ENCODE data around the gene CDH7.

CDH7 gene

DNA sequence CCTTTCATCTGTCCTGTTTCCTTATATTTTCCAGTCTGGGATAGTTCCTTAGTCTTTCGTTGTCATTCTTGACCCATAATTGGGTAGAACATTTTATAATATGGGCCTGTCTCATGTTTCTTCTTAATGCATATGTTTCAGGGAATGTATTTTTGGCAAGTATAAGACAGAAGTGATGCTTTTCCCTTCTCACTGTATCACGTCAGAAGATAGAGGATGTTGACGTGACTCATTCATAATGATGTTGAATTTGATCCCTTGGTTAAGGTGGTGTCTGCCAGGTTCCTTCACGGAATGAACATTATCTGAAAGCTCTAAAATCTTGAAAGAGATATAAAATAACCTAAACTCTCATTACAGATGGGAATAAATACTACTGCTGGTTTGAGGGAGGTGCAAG, 18.8 kb downstream of the CDH7 start:
- no peak for DNase-seq

DNA sequence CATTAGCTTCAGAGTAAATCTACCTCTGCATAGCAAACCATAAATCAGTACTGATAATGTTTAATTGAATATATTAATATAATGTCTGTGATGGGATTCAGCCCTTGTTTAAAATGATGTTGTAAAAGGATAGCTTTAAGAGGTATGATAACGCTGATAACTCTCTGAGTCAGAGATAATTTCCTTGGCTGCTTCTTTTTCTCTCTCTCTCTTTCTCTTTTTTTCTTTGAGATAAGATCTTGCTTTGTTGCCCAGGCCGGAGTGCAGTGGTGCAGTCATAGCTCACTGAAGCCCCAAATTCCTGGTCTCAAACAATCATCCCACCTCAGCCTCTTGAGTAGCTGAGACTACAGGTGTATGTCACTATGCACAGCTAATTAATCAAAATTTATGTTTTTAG, 35.7 kb downstream of the CDH7 start:
- DNase-seq: no peak

DNA sequence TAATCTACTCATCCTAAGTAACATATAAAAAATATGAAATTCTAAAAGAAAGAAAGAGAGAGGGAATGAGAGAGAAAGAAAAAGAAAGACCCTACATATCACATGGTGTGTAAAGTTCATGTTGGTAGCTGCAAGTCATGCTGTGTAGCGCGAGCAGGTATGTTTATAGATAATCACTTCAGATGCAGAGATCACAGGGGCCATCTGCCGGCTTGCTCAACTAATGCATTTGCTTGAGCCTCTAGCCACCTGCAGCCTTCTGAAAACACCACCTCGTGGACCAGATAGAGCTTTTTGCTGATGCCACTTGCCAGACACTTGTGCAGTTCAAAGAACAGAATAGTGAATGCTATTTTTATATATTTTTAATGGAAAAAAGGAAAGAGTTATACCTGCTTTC, 37.6 kb downstream of the CDH7 start:
- no peak for DNase-seq

DNA sequence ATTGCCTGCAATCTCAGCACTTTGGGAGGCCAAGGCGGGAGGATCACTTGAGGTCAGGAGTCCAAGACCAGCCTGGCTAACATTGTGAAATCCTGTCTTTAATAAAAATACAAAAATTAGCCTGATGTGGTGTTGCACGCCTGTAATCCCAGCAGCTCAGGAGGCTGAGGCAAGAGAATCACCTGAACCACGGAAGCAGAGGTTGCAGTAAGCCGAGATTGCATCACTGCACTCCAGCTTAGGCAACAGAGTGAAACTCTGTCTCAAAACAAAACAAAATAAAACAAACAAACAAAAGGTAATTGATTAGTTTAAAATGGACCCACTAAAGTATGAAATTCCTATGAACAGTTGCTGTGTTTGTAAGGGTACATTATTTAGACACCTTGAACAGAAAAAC, 39.8 kb downstream of the CDH7 start:
- no peak for DNase-seq

DNA sequence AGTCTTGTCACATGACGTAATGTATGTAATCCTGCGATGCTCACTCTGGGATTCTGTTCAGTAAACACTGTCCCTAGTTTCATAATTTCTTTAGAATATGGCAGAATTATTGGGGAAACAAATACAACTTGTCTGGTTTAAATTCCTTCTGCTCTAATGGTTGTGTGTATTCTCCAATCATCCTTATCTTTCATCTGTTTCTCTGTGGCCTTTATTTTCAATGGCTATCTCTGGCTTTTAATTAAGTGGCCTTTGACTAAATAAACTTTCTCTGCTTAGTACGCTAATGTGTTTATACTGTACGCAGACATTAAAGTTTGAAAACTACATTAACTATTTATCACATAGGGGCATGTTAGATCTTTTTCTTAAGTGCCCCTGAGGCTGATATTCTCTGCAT, 40.9 kb downstream of the CDH7 start:
- no peak for DNase-seq

DNA sequence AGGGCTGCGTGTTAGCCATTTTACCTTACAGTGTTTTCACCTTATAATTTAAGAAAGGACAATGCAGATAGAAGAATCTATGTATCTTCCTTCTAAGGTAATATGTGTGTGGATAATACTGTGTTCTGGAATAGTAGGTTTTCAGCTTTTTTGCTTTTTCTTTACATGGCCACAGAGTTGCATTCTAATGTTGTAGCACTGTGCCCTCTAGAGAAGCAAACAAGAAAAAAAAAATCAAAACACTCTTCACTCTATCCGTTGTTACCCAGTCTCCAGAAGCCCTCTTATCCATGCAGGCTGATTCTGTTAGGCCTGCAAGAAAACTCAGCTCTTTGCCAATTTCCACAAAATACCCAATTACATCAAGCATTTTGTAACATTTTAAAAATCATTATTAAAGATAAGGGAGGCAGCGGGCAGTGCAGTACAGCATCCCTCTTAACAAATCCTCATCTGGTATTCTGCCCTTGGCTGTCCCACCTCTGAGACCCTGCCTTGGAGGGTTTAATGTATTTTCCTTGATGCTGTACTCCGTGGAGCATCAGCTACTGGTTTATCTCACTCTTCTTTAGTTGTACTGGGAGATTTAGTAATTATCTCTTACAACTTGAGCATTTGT, 41.8 kb downstream of the CDH7 start:
- DNase-seq: no peak

DNA sequence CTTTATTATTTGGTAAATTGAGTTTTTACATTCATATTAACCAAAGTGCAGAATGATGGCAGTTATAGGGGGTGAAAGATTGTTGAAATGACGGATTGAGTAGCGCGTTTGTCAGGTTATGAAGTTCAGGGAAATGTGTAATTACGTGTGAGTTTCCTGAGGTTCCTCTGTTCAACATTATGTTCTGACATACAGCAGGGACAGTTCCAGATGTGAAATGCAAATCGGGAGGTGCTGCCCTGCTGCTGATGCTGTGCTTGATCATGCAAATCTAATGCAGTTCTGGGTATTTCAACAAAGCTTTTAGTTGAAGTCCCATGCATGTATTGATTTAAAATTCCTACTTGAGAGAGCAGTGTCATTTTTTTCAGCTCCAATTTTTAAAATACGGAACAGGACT, 57.9 kb downstream of the CDH7 start:
- DNase-seq: no peak

DNA sequence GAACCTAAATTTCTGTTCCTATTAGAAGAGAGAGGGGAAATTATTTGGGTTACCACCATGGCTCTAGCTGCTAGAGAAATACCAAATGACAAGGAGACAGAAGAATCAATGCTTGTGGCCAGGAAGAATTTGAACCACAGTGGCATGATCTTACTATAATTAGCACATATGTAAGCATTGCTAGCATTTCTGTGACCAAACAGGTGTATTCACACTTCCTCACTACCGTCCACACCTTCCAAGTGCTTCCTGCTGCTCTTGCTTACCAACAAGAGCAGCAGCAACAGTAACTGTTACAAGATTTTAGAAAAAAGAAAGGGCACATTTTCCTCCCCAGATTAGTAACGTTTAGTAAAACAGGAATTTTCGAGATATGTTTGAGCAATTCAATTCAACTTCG, 60.5 kb downstream of the CDH7 start:
- DNase-seq: no peak

DNA sequence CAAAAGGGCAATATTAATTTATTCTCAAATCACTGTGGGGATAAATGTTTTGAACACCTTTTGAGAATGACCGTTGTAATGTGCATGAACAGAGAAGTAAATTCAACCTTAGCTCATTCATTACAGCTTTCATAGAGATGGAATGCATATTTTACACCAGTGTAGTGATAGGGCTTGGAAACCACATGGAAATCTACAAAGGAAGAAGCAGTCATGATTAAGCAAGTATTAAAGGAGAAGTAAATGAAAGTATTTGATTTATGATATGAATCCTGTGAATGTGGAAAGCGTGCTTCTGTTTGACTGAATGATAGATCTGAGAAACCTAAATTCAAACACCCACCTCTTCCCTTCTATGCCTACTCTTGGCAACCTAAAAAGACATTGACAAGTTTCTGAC, 64.7 kb downstream of the CDH7 start:
- no peak for DNase-seq

DNA sequence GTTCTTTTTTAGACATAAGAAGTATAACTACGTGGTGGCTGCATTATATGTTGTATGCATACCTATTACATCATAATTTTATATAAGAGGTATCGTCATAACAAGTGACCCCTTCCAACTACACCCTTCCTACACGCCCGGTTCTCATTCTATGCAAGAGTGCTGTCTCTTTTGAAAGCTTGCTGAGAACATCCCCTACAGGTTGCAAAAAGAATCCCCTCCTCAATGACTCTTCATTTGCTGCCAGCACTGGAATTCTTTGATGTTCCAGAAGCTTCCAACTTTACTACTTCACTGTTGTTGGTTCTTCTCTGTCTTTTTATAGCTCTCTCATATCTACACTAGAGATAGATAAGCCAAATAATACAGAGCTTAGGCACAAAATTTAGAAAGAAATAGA, 66.4 kb downstream of the CDH7 start:
- DNase-seq: no peak

DNA sequence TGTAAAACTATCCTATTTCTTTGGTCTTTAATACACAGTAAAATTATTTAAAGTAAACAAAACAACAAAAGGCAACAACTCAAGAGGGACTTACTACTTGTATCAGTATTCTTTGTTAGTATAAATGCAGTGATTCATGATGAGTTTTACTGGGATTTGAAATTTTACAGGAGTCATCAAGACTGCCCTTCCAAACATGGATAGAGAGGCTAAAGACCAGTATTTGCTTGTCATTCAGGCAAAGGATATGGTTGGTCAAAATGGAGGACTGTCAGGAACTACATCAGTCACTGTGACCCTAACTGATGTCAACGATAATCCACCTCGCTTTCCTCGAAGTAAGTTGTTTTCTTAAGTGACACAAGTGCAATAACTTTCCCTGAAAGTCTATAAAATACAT, 71.1 kb downstream of the CDH7 start:
- no peak for DNase-seq

DNA sequence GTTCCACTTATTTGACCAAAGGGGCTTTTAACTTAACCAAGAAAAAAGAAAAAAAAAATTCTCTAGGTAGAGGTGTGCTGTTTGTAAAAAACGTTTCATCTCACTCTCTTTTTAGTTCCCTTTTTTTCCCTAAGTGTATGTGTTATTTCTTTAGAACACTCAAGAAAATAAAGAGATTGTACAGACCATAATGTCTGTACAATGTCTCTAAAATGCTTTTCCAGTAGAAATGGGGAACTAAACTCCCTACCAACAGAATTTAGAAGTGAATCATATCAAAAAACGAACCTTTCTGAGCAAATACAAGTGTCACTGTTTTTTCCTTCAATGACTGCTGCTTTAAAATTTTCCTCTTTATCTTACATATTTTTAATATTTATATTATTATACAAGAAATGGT, 72.0 kb downstream of the CDH7 start:
- DNase-seq: no peak

DNA sequence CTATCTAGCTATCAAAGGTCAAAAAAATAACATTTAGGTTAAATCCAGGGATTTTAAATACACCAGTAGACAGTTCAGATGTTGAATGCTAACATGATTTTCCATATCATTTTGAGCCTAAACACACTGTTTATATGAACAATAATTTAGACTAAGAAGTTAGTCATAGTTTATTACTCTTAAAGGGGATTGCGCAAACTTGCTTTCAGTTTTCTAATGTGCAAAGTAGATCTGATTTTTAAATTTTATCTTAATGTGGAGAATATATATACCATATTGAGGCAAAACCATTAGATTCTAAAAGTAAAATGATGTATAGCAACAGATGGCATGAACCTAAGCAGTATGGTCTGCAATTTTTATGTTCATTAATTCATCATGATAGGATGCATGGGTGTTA, 76.6 kb downstream of the CDH7 start:
- DNase-seq: no peak

DNA sequence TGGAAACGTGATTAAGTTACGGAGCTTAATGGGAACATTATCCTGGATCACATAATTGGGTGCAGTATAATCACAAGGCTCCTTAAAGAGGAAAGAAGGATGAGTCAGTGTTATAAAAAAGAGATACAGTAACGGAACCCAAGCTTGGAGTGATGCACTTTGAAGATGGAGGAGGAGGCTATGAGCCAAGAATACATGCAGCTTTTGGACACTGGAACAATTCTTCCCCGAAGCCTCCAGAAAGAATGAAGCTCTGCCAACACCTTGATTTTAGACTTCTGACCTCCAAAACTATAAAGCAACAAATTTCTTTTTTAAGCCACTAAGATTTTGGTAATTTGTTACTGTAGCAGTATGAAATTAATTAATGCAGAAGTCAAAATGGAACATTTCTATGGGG, 85.1 kb downstream of the CDH7 start:
- DNase-seq: no peak

DNA sequence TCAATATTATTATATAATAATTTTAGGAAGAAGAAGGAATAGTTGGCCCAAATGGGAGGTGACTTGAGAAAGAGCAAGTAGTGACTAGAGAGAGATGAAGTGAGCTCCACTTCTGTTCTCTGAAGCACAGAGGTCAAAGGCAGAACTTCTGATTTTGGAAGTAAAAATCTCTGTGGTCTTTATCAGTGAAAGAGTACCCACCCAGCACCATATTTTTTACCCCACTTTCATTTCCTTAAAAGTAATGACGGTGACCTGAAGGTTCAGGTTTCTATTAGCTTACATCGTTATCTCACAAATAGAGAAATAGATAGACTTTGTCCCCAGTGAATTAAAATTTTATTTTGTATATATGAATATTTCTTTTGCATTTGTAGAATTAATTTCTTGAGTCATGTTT, 95.3 kb downstream of the CDH7 start:
- DNase-seq: no peak

DNA sequence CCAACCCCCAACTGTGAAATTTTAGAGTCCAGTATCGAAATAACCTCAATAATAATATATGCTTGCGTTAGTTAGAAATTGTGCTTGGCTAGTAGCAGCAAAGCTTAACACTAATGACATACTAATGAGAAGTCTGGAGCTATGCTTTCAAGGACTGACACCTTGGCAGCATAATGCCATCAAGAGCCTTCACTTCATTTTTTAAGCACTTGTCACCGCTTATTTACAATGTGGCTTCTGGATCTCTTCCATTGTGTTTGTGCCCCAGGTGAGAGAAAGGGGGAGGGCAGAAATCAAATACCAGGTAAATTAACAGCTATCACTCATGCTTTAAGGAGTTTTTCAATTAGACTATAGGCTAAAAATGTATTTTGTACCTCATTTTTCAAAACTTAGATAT, 101.5 kb downstream of the CDH7 start:
- DNase-seq: no peak

DNA sequence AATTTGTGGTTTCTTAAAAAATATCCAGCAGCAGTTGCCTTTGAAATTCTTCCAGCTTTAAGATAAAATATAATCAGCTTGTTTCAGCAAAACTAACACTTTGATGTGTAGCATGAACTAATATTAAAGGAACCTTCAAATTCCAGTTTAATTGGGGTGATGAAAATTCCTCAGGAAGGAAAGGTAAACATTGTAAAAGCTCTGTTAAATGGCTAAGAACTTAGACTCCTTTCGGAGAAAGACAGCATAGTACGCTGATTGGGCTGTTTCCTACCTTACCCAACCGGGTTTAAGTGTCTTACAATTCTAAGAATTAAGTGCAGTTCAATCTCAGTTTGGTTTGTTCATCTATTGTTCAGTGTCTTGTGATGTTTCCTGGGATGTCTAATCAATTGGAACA, 108.3 kb downstream of the CDH7 start:
- no peak for DNase-seq

DNA sequence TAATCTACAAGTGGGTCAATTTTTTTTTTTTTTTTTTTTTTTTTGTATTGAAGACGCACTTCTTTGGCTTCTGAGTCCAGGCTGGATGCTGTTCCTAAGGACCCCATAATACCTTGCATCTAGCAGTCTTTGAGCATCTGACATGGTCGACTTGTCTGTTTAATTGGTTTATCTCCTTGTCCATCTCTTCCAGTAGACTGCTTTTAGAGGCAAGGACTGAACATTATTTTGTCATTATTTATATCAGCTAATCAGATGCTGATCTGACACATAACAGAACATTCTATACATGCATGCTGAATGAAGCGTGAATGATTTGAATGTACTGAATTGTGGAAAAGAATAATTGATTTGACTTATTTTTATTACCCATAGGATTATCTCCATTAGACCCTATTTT, 118.7 kb downstream of the CDH7 start:
- DNase-seq: no peak

DNA sequence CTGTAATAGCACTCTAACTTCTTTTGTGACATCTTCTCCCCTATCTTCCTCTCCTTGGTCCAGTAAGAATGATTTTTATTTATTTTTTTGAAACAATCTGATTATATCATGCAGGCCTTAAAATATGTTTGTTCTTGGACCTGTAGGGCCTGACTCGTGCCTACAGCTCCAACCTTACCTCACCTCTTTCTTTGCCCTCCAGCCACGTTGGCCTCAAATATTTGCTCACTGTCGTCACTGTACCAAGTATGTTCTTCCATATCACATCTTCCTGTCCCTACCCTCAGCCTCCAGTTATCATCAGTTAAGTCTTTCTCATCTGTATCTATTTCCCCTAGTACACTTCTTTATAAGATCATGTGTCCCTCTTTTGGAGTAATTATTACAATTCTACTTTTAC, 125.5 kb downstream of the CDH7 start:
- no peak for DNase-seq

DNA sequence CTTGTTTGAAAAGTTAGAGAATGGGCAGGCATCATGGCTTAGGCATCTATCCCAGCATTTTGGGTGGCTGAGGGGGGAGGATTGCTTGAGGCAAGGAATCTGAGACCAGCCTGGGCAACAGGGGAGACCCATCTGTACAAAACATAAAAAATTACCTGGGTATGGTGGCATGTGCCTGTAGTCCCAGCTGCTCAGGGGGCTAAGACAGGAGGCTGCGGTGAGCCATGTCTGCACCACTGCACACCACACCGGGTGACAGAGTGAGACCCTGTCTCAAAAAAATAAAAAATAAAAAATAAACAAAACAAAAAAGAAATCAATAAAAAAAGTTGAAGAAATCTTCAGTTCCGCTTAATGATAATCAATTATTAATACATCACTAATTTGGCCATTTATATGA, 146.5 kb downstream of the CDH7 start:
- DNase-seq: no peak

DNA sequence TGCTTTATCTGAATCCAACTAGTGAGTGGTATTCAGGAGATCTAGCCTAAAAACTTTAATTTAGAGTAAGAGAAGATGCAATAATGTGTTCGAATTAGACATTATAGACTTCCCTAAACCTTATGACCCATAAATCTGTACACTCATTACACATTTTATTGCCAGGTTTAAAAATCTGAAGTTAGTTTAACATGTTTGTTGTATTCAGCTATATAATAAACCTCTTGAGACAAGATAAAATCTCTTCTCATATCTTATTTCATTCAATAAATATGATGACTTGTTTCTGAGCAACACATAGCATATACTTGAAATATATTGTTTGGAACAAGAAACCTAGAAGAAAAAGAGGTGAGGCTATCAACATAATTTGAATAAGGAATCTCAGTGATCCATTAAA, 150.7 kb downstream of the CDH7 start:
- DNase-seq: no peak

DNA sequence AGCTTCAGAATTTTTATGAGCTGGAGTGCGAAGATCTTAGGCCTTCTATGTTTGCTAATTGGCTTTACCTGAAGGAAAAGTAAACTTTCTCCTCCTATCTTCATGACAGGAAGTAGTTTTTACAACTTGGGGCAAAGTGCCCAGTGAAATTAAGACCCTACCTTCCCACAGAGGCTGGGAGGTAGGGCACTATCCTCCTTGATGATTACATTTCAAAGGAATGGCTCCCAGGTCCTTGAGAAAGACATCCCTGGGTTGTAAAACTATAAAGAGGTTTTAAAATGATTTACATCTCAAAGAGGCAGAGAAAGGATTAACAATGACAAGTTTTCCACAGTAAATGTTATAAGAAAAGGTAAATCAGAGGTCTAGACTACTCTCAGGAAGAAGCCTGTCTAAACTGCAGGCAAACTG, 155.8 kb downstream of the CDH7 start:
- no peak for DNase-seq

DNA sequence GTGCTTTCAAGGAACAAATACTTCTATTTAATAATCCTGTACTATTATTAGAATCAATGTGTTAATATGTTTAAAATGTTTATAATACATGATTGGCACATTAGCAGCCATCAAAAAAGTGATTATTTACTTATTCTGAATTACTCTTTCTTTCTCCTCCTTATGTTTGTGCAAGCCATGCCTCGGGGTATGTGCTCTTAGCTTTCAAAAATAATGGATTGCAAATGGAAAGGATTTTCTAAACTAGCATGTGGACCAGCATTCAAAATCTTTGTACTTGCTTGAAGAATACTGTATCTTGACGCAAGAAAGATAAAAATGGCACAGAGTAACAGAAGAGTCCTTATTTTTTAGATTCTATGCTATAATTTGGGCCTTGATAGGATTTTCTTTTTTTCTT, 156.5 kb downstream of the CDH7 start:
- DNase-seq: no peak

DNA sequence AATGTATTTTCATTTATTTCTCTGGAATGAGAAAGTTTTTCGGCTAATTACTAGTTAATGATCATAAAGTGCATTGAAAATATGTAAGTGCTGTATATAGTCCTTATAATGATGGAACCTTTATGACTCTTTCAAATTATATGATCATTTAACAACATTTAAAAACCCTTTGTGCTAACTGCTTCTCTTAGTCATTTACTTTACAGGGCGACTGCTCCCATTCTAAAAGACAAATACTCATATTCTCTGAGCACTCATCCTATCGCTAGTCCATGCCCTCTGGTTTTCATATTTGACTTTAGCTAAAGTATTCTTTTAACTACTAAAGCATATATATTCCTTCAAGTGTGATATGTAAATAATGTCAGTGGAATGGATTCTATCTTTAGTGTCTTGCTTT, 168.2 kb downstream of the CDH7 start:
- DNase-seq: no peak

DNA sequence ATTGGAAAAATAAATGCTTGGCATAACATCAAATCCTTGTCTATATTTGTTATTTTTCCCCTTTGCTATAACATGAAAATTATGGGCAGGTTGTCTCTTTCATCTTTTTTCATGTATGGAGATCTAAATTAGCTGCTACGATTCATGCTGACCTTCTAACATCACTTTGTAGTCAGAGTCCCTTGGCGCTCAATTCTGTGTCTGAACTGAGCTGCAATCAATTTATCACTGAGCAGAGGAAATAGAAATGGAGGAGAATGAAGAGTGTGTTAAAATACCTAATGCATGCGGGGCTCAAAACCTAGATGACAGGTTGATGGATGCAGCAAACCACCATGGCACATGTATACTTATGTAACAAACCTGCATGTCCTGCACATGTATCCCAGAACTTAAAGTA, 168.9 kb downstream of the CDH7 start:
- DNase-seq: no peak

DNA sequence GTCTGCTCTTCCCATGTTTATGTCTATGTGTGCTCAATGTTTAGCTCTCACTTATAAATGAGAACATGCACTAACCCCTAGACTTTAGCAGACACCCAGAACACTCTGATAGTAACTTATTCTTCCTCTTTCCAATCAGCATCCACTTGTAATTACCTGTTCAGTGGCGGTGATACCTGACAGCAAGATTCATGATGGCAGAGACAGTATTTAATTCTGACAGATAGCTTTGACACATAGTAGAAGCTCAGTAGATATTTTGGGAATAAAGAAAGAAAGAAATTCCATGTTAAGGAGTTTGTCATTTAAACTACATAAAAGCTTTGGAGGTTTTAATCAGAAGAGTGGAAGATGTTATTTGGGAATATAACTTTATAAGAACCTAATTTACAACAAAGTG, 171.3 kb downstream of the CDH7 start:
- DNase-seq: no peak
